ENCODE results near the gene EREG.
"Not testable (repeated sequence)": the region's sequence is repeated elsewhere in the genome, so short reads cannot be mapped to it uniquely, and the experiment has no call there.

Gene EREG

GRCh38 chr4:74391890-74392475 lies 27.0 kb downstream of the EREG start:
- DNase-seq: no peak

DNA sequence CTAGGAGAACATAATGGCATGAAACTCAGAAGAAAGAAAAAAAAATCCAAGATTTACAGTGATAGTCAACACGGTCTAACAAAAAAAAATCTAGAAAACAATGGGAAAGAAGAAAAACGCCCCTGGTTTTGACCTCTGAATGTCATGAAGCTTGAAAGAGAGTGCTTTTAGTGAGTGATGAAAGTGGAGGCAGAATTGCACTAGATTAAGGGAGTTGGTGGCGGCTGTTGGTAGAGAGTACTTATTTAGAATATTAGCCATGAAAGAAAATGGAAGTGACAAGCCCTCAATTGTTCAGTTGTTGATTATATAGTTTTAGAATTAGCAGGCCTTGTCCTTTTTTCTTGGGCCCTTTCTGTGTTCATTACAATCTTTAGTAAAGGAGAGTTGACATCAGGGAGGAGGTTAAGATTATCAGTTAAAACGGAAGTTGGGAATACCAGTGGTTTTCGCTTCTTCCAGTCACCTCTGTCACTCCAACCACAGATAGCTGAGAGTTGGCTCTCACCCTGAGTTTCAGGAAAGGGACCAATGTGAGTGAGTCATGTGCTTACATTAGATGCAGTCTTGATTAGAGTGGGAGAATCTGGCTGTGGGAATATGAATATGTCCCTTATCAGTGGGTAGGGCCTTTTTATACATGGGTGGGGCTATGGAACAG lies 29.7 kb downstream of the EREG start:
- DNase-seq: peak; percentile 1 to 63

- peak in 1 of 2 experiments; percentile 16 for DNase-seq
Observed at GRCh38 chr4:74395633-74396032, 30.7 kb downstream of the EREG start.

DNA sequence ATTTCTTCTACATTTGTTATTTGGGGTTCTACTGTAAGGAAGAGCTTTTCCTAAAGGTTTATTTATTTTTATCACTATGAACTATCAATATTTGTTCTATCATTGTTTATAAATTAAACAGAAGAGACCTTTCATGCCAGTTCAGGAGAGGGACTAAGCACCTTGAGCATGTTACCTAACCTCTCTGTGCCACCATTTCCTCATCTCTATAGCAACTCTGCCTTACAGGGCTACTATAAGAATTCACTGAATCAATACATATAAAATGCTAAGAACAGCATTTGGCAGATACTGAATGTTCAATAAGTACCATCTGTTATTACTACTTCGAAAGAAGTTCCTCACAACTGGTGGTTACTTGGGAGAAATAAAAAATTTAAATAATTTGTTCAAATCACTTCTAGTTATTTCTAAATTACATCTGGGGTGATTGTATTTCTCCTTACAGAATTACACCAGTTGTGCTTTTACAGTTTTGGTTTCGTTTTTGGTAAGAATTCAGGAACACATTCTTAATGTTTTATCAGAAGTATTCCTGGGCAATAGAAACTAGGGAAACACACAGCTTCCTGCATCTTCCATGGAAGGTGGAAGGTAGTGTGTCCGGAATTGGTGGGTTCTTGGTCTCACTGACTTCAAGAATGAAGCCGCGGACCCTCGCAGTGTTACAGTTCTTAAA lies 32.9 kb downstream of the EREG start:
- no peak for DNase-seq

GRCh38 chr4:74398894-74399589 lies 34.1 kb downstream of the EREG start:
- not testable (repeated sequence) for DNase-seq

DNA sequence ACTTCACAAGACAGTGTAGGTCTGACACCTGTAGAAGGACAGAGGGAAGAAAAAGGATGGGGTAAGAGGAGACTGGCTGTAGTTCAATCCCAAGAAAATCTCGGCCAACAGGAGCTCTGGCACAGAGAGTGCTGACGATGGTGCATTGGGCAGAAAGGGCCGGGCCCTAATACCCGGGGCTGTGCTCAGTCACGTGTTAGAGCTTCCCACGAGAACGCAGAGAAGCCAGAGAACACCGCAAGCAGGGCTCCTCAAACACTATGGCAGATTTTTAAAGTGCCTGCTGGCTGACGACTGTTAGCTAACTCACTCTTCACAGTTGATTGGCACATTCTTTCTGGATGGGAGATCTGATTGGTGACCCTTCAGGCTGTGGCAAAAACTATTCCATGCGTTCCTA lies 35.5 kb downstream of the EREG start:
- no peak for DNase-seq

- no peak for DNase-seq
Observed at GRCh38 chr4:74402692-74403456, 37.9 kb downstream of the EREG start.

GRCh38 chr4:74407891-74408290 lies 42.9 kb downstream of the EREG start:
- no peak for DNase-seq

- no peak for DNase-seq
Observed at GRCh38 chr4:74408639-74409038, 43.7 kb downstream of the EREG start.

- DNase-seq: no peak
Observed at GRCh38 chr4:74410272-74410671, 45.3 kb downstream of the EREG start.

DNA sequence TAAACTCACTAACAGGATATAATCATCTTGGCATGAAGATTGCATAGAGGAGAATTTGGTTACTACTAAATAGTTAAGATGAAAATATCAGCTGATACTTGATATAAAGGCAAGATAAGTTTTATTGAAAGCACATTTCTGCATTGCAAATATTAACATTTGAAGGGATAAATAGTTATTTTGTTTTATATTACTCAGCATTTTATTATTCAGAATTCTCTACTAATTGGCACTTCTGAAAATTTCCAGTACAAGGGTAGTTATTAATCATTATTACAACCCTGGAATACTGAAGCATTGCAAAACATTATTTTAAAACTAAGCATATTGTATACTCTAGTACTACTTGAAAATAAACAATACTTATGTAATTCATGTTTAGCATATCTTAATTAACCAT lies 47.3 kb downstream of the EREG start:
- no peak for DNase-seq

- no peak for DNase-seq
Observed at GRCh38 chr4:74413265-74413664, 48.3 kb downstream of the EREG start.

DNA sequence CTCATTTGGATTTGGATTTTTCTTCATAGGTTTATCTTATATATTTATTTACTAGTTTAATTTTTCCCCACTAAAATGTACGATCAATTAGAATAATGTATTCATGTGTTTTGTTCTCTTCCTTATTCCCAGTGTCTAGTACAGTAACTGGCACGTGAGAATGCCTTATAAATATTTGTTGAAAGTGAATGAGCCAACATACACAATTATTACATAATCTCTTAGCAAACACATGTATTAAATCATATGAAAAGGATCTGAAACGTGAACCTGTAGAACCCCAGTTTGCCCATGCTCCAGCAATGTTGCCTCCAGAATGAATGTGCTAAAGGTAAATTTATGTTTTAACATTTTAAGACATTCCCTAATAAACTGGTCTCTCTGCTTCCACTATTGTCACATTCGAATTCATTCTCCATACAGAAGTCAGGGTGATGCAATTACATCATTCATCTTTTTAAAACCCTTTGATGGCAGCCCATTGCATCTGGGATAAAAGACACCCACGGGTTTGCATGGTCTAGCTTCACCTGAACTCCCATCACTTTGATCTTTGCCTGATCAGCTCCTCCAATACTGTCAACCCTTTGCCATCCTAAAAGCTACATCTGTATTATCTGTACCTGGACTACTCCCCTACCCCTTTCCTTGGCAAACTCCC lies 49.3 kb downstream of the EREG start:
- no peak for DNase-seq

DNA sequence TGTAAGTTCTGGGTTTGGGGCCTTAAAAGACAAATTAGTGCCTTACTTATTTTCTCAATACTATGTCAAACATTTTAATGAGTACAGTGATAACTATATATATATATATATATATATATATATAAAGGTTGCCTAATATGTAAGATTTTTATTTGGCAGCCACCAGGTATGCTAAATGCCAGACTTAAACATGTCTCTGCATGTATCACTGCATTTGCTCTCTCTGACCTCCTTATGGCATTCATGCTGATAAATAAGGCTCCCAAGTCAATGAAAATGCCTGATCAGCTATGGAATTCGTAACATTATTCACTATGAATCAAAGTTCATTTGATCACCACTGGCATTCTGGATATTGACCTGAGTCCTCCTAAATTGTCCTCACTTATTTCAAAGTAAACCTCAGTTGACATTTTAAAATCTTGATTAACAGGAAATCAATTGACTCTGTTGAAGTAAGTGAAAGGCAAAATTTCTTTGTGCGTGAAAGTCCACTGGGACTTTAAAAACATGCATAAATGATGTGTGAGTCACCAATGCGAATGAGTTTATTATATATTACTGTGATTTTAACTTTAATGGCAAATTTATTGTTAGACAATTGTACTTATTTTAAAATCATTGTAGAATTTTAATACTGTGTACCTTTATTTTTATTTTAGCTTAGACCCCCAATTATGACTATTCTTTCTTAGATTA lies 50.8 kb downstream of the EREG start:
- DNase-seq: no peak

- peak; percentile 18 to 60 for DNase-seq
Observed at GRCh38 chr4:74418063-74418670, 53.2 kb downstream of the EREG start.

- no peak for DNase-seq
Observed at GRCh38 chr4:74420863-74421262, 55.9 kb downstream of the EREG start.

- DNase-seq: peak in 1 of 2 experiments; percentile 34
Observed at GRCh38 chr4:74423104-74423503, 58.2 kb downstream of the EREG start.

DNA sequence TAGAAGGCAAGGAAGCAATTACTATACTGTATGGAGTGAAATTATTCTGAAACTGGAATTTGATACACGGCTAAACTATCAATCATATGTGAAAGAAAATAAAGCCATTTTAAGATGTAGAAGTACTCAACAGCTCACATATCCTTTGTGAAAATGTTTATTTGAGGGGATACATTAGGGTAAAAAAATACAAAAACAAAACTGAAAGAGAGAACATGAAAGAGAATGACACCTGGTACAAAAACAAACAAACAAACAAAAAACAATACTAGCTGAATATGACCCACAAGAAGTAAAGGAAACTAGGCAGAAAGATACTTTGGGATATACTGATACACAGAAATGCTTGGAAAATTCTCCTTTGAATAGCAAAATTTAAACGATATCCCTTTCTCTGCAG lies 59.2 kb downstream of the EREG start:
- DNase-seq: no peak

DNA sequence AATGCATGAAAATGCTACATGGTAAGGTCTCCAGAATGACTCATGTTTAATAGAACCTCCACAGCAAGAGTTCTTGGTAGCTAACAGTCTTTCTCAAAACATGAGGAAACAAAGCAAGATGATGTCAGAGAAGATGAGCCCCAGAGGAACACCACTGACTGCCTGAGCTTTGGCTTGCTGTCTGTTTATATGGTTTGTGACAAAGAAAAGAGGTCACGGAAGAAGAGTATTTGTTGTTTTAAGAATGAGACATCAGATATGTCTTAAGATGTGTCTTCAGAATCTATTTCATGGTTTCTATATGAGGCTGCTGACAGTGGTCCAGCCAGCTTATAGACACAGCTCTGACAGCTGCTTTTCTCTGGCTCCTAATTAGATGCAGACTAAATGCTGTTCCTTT lies 61.2 kb downstream of the EREG start:
- no peak for DNase-seq

DNA sequence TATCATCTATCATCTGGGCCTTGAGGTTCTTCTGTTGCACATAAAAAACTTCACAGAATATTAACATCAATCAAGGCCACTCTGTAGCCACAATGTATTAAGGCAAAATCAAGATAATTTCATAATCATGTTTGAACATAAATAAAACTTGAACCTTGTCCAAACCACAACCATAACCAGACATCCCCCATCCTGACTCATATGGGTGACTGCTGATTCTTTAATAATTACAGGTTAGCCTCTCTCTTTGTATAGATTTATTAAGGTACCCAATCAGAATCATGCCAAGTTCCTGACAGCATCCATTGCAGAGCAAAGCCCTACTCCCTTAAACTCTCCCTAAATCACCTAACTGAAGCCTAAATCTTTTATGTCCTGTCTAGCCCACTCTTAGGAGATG lies 63.3 kb downstream of the EREG start:
- no peak for DNase-seq

DNA sequence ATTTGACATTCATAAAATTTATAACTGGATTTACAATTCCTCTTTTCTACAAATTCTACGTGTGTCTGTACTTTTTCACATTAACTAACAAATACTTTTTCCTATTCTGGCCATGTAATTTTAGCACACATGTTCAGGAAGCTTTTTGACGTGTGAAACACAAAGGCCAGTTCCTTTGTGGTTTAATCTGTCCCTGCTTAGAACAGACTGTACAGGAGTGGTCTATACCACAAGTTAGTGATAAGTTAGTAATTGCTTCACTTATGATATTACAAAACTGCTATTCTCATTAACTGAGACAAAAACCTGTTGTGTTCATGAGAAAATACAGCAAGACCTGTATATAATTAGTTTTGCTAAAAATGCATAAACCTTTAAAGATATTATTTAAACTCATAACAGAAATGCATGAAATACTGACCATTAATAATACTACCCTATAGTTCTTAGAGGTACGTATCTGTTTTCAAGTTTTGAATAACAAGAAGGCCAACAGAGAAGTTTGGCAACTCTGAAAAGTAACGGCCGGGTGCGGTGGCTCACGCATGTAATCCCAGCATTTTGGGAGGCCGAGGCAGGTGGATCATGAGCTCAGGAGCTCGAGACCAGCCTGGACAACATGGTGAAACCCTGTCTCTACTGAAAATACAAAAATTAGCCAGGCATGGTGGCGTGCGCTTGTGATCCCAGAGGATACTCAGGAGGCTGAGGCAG lies 66.3 kb downstream of the EREG start:
- no peak for DNase-seq
